ENCODE data around the gene FMO1.

GRCh38 chr1:171280599-171280998 lies 32.3 kb downstream of the FMO1 start:
- TF ChIP-seq CTCF (conservative IDR thresholded peaks at IDR 0.05 in 1 of 2, IDR thresholded peaks at IDR 0.05 in 1 of 2; ENCODE audit: low read depth in 1 of 2, low read length in 2 of 2) (no peak), EZH2 (IDR thresholded peaks at IDR 0.05; ENCODE audit: low read length, missing control alignments) (no peak)

Measured in fibroblast of lung (primary cell).